Pancreas (tissue), 10 donors: ENCODE data around the gene MAP3K19. TPM values are rescaled to one million over a fixed set of nuclear protein-coding genes. Genes with fewer than 3 reads are reported as not detected.
"Not testable (repeated sequence)": the region's sequence is repeated elsewhere in the genome, so short reads cannot be mapped to it uniquely, and the experiment has no call there.

Source experiments
- ATAC-seq, 4 donors: fragments of 200-7000 bp; cut with Tn5 transposase; one replicate each; pipeline versions ENCODE4 v1.8.0 to v1.9.1; 2020; ENCODE audit warnings: mild to moderate bottlenecking in 4 of 4, moderate library complexity in 4 of 4
- DNase-seq, 6 donors: peaks; one replicate each; pipeline ENCODE4 v3.0.0-alpha.2; 2020
- FAIRE-seq: peaks from 2 replicates; lab custom pipeline; 2012; peaks lifted over from hg19 to GRCh38; lab: Jason Lieb, UNC
- H3K27ac ChIP-seq, 4 donors: fragments of 200-600 bp; sonication (generic); 1 replicate in 3 of 4; 2 replicates in 1 of 4; pipeline versions ENCODE4 v1.5.0 to v1.8.0; 2020
- H3K27me3 ChIP-seq, 4 donors: fragments of 200-600 bp; one replicate each; pipeline ENCODE4 v1.8.0; 2021
- H3K36me3 ChIP-seq, 3 donors: fragments of 200-600 bp; sonication (generic) in 1 of 3; one replicate each; pipeline versions ENCODE4 v1.5.0 to v1.8.0; 2020 to 2021
- H3K4me1 ChIP-seq, 3 donors: fragments of 200-600 bp; one replicate each; pipeline ENCODE4 v1.8.0; 2021
- H3K4me3 ChIP-seq, 4 donors: fragments of 200-600 bp; sonication (generic) in 2 of 4; one replicate each; pipeline versions ENCODE4 v1.5.0 to v1.8.0; 2020 to 2021
- H3K9me3 ChIP-seq, 4 donors: fragments of 200-600 bp; one replicate each; pipeline ENCODE4 v1.8.0; 2021
- WGBS, 2 donors: extraction: QIAGEN DNeasy Blood & Tissue Kit; methylation state at CpG; one replicate each; pipeline ENCODE4 v1.1.7; 2013; 5-methylcytosine and 5-hydroxymethylcytosine counted together
- intact Hi-C, 3 donors: fragments of 100-400 bp; cut with DNase I; formaldehyde crosslinking; loops; one replicate each; pipeline versions ENCODE4 v1.11.1 to v1.14.2; 2022
- polyA plus RNA-seq, 2 donors: library from polyadenylated mRNA; stranded (reverse); fragments of 200-250 nt; gene quantifications; one replicate each; pipeline ENCODE4 v1.2.3, GENCODE V29; 2013
- total RNA-seq, 6 donors: library from RNA; stranded (reverse); fragmentation: NEBNext Ultra II Directional in 4 of 6; extraction: Animal tissue kit (Norgen Biotek cat#: 25700) in 4 of 6; gene quantifications; one replicate each; pipeline versions ENCODE4 v1.2.1 to v1.2.4, GENCODE V29; 2021 to 2023
- TF ChIP-seq, protein P1 (sequence below), 4 donors: fragments of 200-600 bp; sonication (generic) in 3 of 4; IDR thresholded peaks; one replicate each; pipeline versions ENCODE4 v1.5.0 to v1.8.0; 2021; ENCODE audit warnings: antibody characterized with exemption in 4 of 4
- donor health status: healthy with polysubstance abuse.
- donor health status: DM: no; HTN: no; CAD: no; lungs with moderate emphysema.
- donor health status: DM: no; HTN: no; CAD: no.
- donor health status: control.
- donor health status: control.
- donor health status: Bipolar disorder and iron deficiency.
- donor health status: DM: yes; HTN: yes; CAD: no.
- donor health status: DM: no; HTN: no; CAD: no.
- donor health status: DM: no; HTN: no; CAD: no.
- donor health status: DM: yes; HTN: yes; CAD: no.

The MAP3K19 gene
- total and polyA plus RNA-seq, 8 donors: not detected

DNA sequence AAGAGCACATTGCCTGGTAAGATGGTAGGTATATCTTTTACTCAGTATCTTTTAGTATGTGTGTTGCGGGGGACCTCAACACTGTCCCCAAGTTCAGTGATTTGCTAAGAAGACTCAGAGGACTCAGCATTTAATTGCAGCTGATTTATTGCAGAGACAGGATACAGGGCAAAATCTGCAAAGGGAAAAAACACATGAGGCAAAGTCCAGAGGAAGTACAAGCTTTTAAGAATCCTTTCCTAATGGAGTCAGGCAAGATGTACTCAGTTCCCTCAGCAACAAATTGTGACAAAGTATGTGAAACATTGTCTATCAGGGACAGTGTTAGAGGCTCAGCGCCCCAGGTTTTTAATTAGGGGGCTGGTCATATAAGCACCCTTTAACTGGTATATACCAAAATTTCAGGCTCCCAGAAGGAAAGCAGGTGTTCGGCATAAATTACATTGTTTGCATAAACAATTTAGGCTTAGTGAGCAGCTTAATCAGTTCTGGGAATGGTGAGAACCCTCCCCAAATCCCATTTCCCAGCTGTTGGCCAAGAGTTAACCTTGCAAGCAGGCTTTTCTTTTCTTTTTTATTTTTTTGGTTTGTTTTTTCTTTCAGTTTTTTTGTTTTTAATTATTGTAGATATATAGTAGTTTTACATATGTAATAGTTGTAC is 46.6 kb upstream of the MAP3K19 start:
- peaks cover 5 to 10% (median 6%) of the 10 kb centered on the region in 3 donors for H3K4me1 ChIP-seq
- H3K27ac ChIP-seq: no peak overlapping the region
- H3K9me3 ChIP-seq: no peaks in the 10 kb centered on the region
- TF ChIP-seq, protein P1, sequence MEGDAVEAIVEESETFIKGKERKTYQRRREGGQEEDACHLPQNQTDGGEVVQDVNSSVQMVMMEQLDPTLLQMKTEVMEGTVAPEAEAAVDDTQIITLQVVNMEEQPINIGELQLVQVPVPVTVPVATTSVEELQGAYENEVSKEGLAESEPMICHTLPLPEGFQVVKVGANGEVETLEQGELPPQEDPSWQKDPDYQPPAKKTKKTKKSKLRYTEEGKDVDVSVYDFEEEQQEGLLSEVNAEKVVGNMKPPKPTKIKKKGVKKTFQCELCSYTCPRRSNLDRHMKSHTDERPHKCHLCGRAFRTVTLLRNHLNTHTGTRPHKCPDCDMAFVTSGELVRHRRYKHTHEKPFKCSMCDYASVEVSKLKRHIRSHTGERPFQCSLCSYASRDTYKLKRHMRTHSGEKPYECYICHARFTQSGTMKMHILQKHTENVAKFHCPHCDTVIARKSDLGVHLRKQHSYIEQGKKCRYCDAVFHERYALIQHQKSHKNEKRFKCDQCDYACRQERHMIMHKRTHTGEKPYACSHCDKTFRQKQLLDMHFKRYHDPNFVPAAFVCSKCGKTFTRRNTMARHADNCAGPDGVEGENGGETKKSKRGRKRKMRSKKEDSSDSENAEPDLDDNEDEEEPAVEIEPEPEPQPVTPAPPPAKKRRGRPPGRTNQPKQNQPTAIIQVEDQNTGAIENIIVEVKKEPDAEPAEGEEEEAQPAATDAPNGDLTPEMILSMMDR (IDR thresholded peaks at IDR 0.05): no peak
- ATAC-seq: peak in 2 of 4 donors; percentile 44 to 54
- no peaks in the 10 kb centered on the region for H3K27me3 ChIP-seq
- 87 to 94% methylated on average over 3 of the region's 3 CpGs for WGBS, 2 donors
- no peak for DNase-seq
- no peak overlapping the region for H3K4me3 ChIP-seq
- no peak for FAIRE-seq
- intact Hi-C loops: no loop called here
- H3K36me3 ChIP-seq: no peaks in the 10 kb centered on the region

DNA sequence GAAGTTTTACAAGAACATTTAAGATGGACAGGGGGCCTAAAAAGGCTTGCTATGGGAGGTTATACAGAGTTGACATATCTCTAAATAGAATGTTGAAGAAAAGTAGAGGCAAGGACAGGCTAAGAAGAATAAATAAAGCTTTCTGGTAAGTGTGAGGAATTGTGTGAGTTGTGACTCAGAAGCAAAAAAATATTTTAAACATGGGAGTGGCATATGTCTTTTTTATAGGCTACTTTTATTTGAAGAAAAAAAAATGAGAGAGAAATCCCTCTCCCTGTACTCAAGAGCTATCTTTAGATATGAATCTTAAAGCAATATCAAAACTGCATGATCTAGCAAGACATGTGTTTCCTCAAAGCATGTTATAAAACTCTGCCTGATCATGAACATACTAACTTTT is 45.9 kb upstream of the MAP3K19 start:
- no peak for DNase-seq
- no peak for ATAC-seq
- H3K36me3 ChIP-seq: no peaks in the 10 kb centered on the region
- peak; percentile 29 for FAIRE-seq
- no peaks in the 10 kb centered on the region for H3K9me3 ChIP-seq
- no peaks in the 10 kb centered on the region for H3K27me3 ChIP-seq
- TF ChIP-seq, protein P1 (IDR thresholded peaks at IDR 0.05): no peak
- intact Hi-C loops: no loop called here
- no peak overlapping the region for H3K4me3 ChIP-seq
- H3K4me1 ChIP-seq: peaks cover 5 to 10% (median 6%) of the 10 kb centered on the region in 3 donors
- H3K27ac ChIP-seq: no peak overlapping the region

DNA sequence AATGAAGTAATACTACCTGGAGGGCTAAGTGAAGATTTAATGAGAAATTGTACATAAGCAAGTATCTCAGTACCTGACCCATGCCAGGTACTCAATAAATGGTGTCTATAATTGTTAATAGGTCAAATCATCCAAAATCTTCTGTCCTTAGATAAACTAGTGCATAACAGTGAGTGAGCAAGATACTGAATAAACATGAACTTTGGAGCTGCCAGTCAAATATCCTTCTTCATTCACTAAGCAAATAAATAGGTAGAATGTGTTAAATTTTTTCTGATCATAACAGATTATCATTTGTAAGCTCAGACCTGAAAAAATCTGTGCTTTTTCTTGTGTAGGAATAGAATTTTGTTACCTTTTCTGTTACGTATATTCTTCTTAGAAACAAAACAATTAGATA is 44.4 kb upstream of the MAP3K19 start:
- no peaks in the 10 kb centered on the region for H3K27me3 ChIP-seq
- intact Hi-C loops: no loop called here
- H3K36me3 ChIP-seq: no peaks in the 10 kb centered on the region
- ATAC-seq (peak in 3 of 4 donors; percentile 44 to 55 (median 53)), FAIRE-seq (no peak), DNase-seq (no peak)
- H3K27ac ChIP-seq: no peak overlapping the region
- no peaks in the 10 kb centered on the region for H3K9me3 ChIP-seq
- H3K4me3 ChIP-seq: no peak overlapping the region
- H3K4me1 ChIP-seq: peaks cover 5 to 10% (median 6%) of the 10 kb centered on the region in 3 donors
- TF ChIP-seq, protein P1 (IDR thresholded peaks at IDR 0.05): no peak
- WGBS, 2 donors: 83% methylated on average over 1 of the region's 1 CpG

DNA sequence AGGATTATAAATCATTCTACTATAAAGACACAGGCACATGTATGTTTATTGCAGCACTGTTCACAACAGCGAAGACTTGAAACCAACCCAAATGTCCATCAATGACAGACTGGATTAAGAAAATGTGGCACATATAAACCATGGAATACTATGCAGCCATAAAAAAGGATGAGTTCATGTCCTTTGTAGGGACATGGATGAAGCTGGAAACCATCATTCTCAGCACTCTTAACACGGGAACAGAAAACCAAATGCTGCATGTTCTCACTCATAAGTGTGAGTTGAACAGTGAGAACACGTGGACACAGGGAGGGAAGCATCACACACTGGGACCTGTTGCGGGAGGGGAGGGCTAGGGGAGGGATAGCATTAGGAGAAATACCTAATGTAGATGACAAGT is 42.4 kb upstream of the MAP3K19 start:
- H3K4me3 ChIP-seq, ATAC-seq, H3K27me3 ChIP-seq, H3K9me3 ChIP-seq, DNase-seq, FAIRE-seq, H3K27ac ChIP-seq, H3K36me3 ChIP-seq, intact Hi-C loops: not testable (repeated sequence)
- H3K4me1 ChIP-seq: peaks cover 5 to 10% (median 6%) of the 10 kb centered on the region in 3 donors
- 98 to 99% methylated on average over 4 of the region's 4 CpGs for WGBS, 2 donors

DNA sequence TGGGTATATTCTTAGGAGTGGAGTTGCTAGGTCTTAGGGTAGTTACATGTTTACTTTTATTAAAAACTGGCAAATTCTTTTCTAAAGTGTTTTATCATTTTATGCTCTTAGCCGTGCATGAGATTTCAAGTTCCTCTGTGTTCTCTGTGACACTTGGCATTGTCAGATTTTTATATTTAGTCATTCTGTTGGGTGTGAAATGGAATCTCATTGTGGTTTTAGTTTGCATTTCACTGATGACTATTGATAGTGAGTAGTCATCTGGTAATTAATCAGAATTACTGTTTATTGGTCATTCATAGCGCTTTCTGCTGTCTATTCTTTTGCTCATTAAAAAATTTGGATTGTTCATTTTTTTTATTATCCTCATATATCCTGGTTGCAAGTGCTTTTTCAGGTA is 39.0 kb upstream of the MAP3K19 start:
- no peaks in the 10 kb centered on the region for H3K36me3 ChIP-seq
- no peak overlapping the region for H3K4me3 ChIP-seq
- no peak overlapping the region for H3K27ac ChIP-seq
- DNase-seq (no peak), ATAC-seq (no peak), FAIRE-seq (no peak)
- H3K4me1 ChIP-seq: peaks cover 0 to 2% (median 0%) of the 10 kb centered on the region in 3 donors
- no peaks in the 10 kb centered on the region for H3K27me3 ChIP-seq
- H3K9me3 ChIP-seq: no peaks in the 10 kb centered on the region
- TF ChIP-seq, protein P1 (IDR thresholded peaks at IDR 0.05): no peak
- intact Hi-C loops: no loop called here
- 92 to 97% methylated on average over 2 of the region's 2 CpGs for WGBS, 2 donors
